ENCODE measurements around the gene FREM1. TPM values are rescaled to one million over a fixed set of nuclear protein-coding genes. Genes with fewer than 3 reads are reported as not detected.

FREM1 gene
- total and polyA plus RNA-seq, 4 donors: 0.33 to 21.8 (median 1.3) TPM

DNA sequence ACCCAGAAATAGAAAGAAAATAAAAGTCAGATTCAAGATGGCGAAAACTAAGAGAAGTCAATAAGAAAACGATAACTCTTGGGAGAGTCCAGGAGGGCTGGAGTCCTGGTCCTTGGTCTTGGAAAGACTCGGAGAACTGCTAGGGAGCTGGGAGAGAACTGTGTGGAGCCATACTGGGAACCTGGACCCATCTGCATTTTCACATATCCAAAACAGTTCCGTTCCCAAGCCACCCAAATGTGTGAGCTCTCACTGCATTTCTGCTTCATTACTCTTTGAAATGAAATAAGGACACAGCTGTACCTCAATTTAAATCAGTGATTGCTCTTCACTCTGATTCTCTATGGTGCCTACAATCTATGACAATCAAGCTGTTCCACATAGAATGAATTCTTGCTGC lies 119.6 kb downstream of the FREM1 start:
- Histone ChIP-seq H3K27me3 (ENCODE audit: control insufficient read depth in 3 of 3, insufficient read depth in 3 of 3, low read length in 2 of 3) (no peaks in the 10 kb centered on the region), H3K9ac (ENCODE audit: insufficient read depth in 1 of 2, low read length in 2 of 2) (no peak overlapping the region), H3K27ac (ENCODE audit: low read depth in 1 of 2, low read length in 1 of 2) (no peak overlapping the region), H3K9me3 (ENCODE audit: control insufficient read depth in 4 of 4, insufficient read depth in 3 of 4, low read length in 3 of 4) (no peaks in the 10 kb centered on the region), H3K4me1 (ENCODE audit: control insufficient read depth in 5 of 5, insufficient read depth in 5 of 5, low read length in 5 of 5) (no peaks in the 10 kb centered on the region), H3K4me3 (no peak overlapping the region), H3K36me3 (ENCODE audit: control insufficient read depth in 4 of 4, insufficient read depth in 4 of 4, low read length in 4 of 4) (peaks cover 0 to 44% (median 21%) of the 10 kb centered on the region in 4 donors)
- WGBS, 2 donors: 84 to 92% methylated on average over 4 of the region's 4 CpGs
- no peak for DNase-seq
- no peak for ATAC-seq (ENCODE audit: insufficient read depth, low FRiP score)
- no peak for TF ChIP-seq CTCF (IDR thresholded peaks at IDR 0.05; ENCODE audit: control extremely low read depth, extremely low read depth)

DNA sequence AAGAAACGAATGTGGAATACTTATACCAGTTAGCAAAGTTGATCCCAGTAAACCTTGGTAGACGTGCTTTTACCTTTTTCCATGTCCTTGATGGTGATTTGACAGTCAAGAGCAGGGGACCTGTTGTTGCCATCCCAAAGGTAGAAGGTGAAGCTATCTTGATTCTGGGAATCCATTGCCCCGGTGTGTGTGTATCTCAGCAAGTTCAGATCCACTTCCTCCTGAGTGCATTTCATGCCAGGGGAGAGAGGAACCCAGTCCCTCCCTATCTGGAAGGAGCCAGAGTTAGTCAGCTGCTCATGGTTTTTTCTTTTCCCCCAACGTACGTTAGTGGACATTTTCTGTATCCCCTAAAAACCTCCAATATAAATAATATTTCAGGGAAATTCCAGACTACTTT lies 121.4 kb downstream of the FREM1 start:
- H3K9me3 ChIP-seq (ENCODE audit: control insufficient read depth in 4 of 4, insufficient read depth in 3 of 4, low read length in 3 of 4): no peaks in the 10 kb centered on the region
- ATAC-seq (ENCODE audit: insufficient read depth, low FRiP score) (no peak), DNase-seq (no peak)
- H3K4me1 ChIP-seq (ENCODE audit: control insufficient read depth in 5 of 5, insufficient read depth in 5 of 5, low read length in 5 of 5): no peaks in the 10 kb centered on the region
- H3K9ac ChIP-seq (ENCODE audit: insufficient read depth in 1 of 2, low read length in 2 of 2): no peak overlapping the region
- no peak for TF ChIP-seq CTCF (IDR thresholded peaks at IDR 0.05; ENCODE audit: control extremely low read depth, extremely low read depth)
- no peak overlapping the region for H3K4me3 ChIP-seq
- H3K27me3 ChIP-seq (ENCODE audit: control insufficient read depth in 3 of 3, insufficient read depth in 3 of 3, low read length in 2 of 3): no peaks in the 10 kb centered on the region
- 87 to 89% methylated on average over 5 of the region's 5 CpGs for WGBS, 2 donors
- H3K36me3 ChIP-seq (ENCODE audit: control insufficient read depth in 4 of 4, insufficient read depth in 4 of 4, low read length in 4 of 4): peaks cover 0 to 42% (median 18%) of the 10 kb centered on the region in 4 donors
- no peak overlapping the region for H3K27ac ChIP-seq (ENCODE audit: low read depth in 1 of 2, low read length in 1 of 2)

GRCh38 chr9:14783358-14783757 lies 126.9 kb downstream of the FREM1 start:
- Histone ChIP-seq H3K36me3 (ENCODE audit: control insufficient read depth in 4 of 4, insufficient read depth in 4 of 4, low read length in 4 of 4) (peaks cover 0 to 24% (median 8%) of the 10 kb centered on the region in 4 donors), H3K27me3 (ENCODE audit: control insufficient read depth in 3 of 3, insufficient read depth in 3 of 3, low read length in 2 of 3) (no peaks in the 10 kb centered on the region), H3K4me3 (no peak overlapping the region), H3K9ac (ENCODE audit: insufficient read depth in 1 of 2, low read length in 2 of 2) (no peak overlapping the region), H3K4me1 (ENCODE audit: control insufficient read depth in 5 of 5, insufficient read depth in 5 of 5, low read length in 5 of 5) (no peaks in the 10 kb centered on the region), H3K27ac (ENCODE audit: low read depth in 1 of 2, low read length in 1 of 2) (no peak overlapping the region), H3K9me3 (ENCODE audit: control insufficient read depth in 4 of 4, insufficient read depth in 3 of 4, low read length in 3 of 4) (no peaks in the 10 kb centered on the region)
- DNase-seq (no peak), ATAC-seq (ENCODE audit: insufficient read depth, low FRiP score) (no peak)
- no peak for TF ChIP-seq CTCF (IDR thresholded peaks at IDR 0.05; ENCODE audit: control extremely low read depth, extremely low read depth)
- 88 to 93% methylated on average over 4 of the region's 4 CpGs for WGBS, 2 donors

Measured in lung (tissue), 12 donors.